ENCODE measurements around the gene PTGR1. TPM values are rescaled to one million over a fixed set of nuclear protein-coding genes. Genes with fewer than 3 reads are reported as not detected.

PTGR1 gene
- polyA plus RNA-seq, 1 donor (not counting 4 experiments of a cell fraction or from before 2014, with no cell fraction given): 66.0 TPM

GRCh38 chr9:111615928-111616327 lies 16.5 kb upstream of the PTGR1 start:
- no peak for DNase-seq (ENCODE audit: low read depth, low spot score)
- H3K4me3 ChIP-seq (ENCODE audit: control insufficient read depth in 2 of 3, extremely low read depth in 1 of 3, insufficient read depth in 2 of 3, low read depth in 1 of 3, low read length in 3 of 3): no peak overlapping the region

GRCh38 chr9:111613436-111614040 lies 14.1 kb upstream of the PTGR1 start:
- Histone ChIP-seq H3K9me1 (ENCODE audit: control insufficient read depth, extremely low read depth, insufficient read depth, low read length) (no peaks in the 10 kb centered on the region), H3K9ac (ENCODE audit: control insufficient read depth, extremely low read depth, insufficient read depth, low read length) (no peak overlapping the region), H3K4me2 (ENCODE audit: control insufficient read depth, extremely low read depth, insufficient read depth, low read depth, low read length) (no peak overlapping the region), H4K20me1 (ENCODE audit: control insufficient read depth, extremely low read depth, insufficient read depth, low read length) (no peaks in the 10 kb centered on the region), H3K4me1 (ENCODE audit: control insufficient read depth, extremely low read depth, insufficient read depth, low read length) (peaks cover 8% of the 10 kb centered on the region), H2AFZ (ENCODE audit: control insufficient read depth, low read length) (no peak overlapping the region), H3K79me2 (ENCODE audit: control insufficient read depth, insufficient read depth, low read length) (no peaks in the 10 kb centered on the region), H3K4me3 (ENCODE audit: control insufficient read depth in 2 of 3, extremely low read depth in 1 of 3, insufficient read depth in 2 of 3, low read depth in 1 of 3, low read length in 3 of 3) (no peak overlapping the region), H3K36me3 (ENCODE audit: control insufficient read depth in 2 of 2, extremely low read depth in 1 of 2, insufficient read depth in 2 of 2, low read length in 2 of 2) (no peaks in the 10 kb centered on the region), H3K27me3 (ENCODE audit: control insufficient read depth, extremely low read depth, insufficient read depth, low read length) (no peaks in the 10 kb centered on the region), H3K27ac (ENCODE audit: control insufficient read depth, insufficient read depth, low read length) (no peak overlapping the region), H3K9me3 (ENCODE audit: control insufficient read depth, low read depth, low read length) (no peaks in the 10 kb centered on the region)
- DNase-seq (ENCODE audit: low read depth, low spot score) (no peak), FAIRE-seq (no peak)
- no peak for TF ChIP-seq CTCF (optimal IDR thresholded peaks at IDR 0.05 in 1 of 3, IDR thresholded peaks at IDR 0.05 in 1 of 3, conservative IDR thresholded peaks at IDR 0.05 in 1 of 3; ENCODE audit: extremely low read depth in 1 of 3, insufficient read depth in 2 of 3, low read length in 3 of 3)
- dilution Hi-C loops (cut with MboI; ENCODE audit: extremely low pct_ligation_motif_present, low sequenced_read_pairs): no loop called here

More at GRCh38 chr9:111615928-111616327, 16.5 kb upstream of the PTGR1 start:
- no peaks in the 10 kb centered on the region for H3K79me2 ChIP-seq (ENCODE audit: control insufficient read depth, insufficient read depth, low read length)
- no peaks in the 10 kb centered on the region for H3K9me1 ChIP-seq (ENCODE audit: control insufficient read depth, extremely low read depth, insufficient read depth, low read length)
- dilution Hi-C loops (cut with MboI; ENCODE audit: extremely low pct_ligation_motif_present, low sequenced_read_pairs): no loop called here
- TF ChIP-seq CTCF (optimal IDR thresholded peaks at IDR 0.05 in 1 of 3, IDR thresholded peaks at IDR 0.05 in 1 of 3, conservative IDR thresholded peaks at IDR 0.05 in 1 of 3; ENCODE audit: extremely low read depth in 1 of 3, insufficient read depth in 2 of 3, low read length in 3 of 3) (no peak), EZH2 (IDR thresholded peaks at IDR 0.05; ENCODE audit: low read length) (no peak)
- no peaks in the 10 kb centered on the region for H3K9me3 ChIP-seq (ENCODE audit: control insufficient read depth, low read depth, low read length)
- FAIRE-seq: no peak
- no peak overlapping the region for H3K4me2 ChIP-seq (ENCODE audit: control insufficient read depth, extremely low read depth, insufficient read depth, low read depth, low read length)
- no peak overlapping the region for H3K27ac ChIP-seq (ENCODE audit: control insufficient read depth, insufficient read depth, low read length)
- H3K4me1 ChIP-seq (ENCODE audit: control insufficient read depth, extremely low read depth, insufficient read depth, low read length): no peaks in the 10 kb centered on the region
- H3K9ac ChIP-seq (ENCODE audit: control insufficient read depth, extremely low read depth, insufficient read depth, low read length): no peak overlapping the region
- no peaks in the 10 kb centered on the region for H3K36me3 ChIP-seq (ENCODE audit: control insufficient read depth in 2 of 2, extremely low read depth in 1 of 2, insufficient read depth in 2 of 2, low read length in 2 of 2)
- H2AFZ ChIP-seq (ENCODE audit: control insufficient read depth, low read length): no peak overlapping the region
- H3K27me3 ChIP-seq (ENCODE audit: control insufficient read depth, extremely low read depth, insufficient read depth, low read length): no peaks in the 10 kb centered on the region
- no peaks in the 10 kb centered on the region for H4K20me1 ChIP-seq (ENCODE audit: control insufficient read depth, extremely low read depth, insufficient read depth, low read length)
